ENCODE results near the gene LEPR. TPM values are rescaled to one million over a fixed set of nuclear protein-coding genes. Genes with fewer than 3 reads are reported as not detected.

Gene LEPR
- total RNA-seq, 2 experiments from 2014 or later, result 2.2 to 3.7 TPM

GRCh38 chr1:65431111-65431705 is 10.7 kb downstream of the LEPR start:
- Mint-ChIP-seq H3K4me3 (no peak overlapping the region), H3K36me3 (peaks cover 31% of the 10 kb centered on the region), H3K27me3 (no peaks in the 10 kb centered on the region), H3K9me3 (ENCODE audit: low read depth) (no peaks in the 10 kb centered on the region), H3K4me1 (peaks cover 20% of the 10 kb centered on the region), H3K27ac (no peak overlapping the region)
- DNase-seq, result no peak
- no peak for ATAC-seq
- CTCF ChIA-PET, result interaction anchor here (0.6 to 3.5 kb wide), 11 partner anchors 8 to 356 kb away, joined by 3 to 27 read pairs (median 5); partner anchors contain the start of genes LEPR and LEPROT

- no peak overlapping the region for H3K27ac Mint-ChIP-seq
- no peak for ATAC-seq
These were observed 12.4 kb downstream of the LEPR start for GRCh38 chr1:65432918-65433317.

GRCh38 chr1:65434255-65434654 is 13.8 kb downstream of the LEPR start:
- Mint-ChIP-seq H3K36me3 (peaks cover 17% of the 10 kb centered on the region), H3K27ac (no peak overlapping the region), H3K27me3 (no peaks in the 10 kb centered on the region), H3K9me3 (ENCODE audit: low read depth) (no peaks in the 10 kb centered on the region), H3K4me3 (no peak overlapping the region), H3K4me1 (peaks cover 25% of the 10 kb centered on the region)
- CTCF ChIA-PET, result interaction anchor here (0.9 kb wide), 1 partner anchor 1012 kb away, joined by 3 read pairs; no protein-coding TSS in a partner anchor
- ATAC-seq (no peak), DNase-seq (no peak)

More at GRCh38 chr1:65432918-65433317, 12.4 kb downstream of the LEPR start:
- Mint-ChIP-seq H3K4me3 (no peak overlapping the region), H3K4me1 (peaks cover 25% of the 10 kb centered on the region), H3K9me3 (ENCODE audit: low read depth) (no peaks in the 10 kb centered on the region), H3K36me3 (peaks cover 22% of the 10 kb centered on the region), H3K27me3 (no peaks in the 10 kb centered on the region)
- CTCF ChIA-PET, result no interaction called here
- DNase-seq, result no peak

GRCh38 chr1:65434760-65435159 is 14.3 kb downstream of the LEPR start:
- H3K9me3 Mint-ChIP-seq (ENCODE audit: low read depth), result no peaks in the 10 kb centered on the region
- DNase-seq (no peak), ATAC-seq (no peak)
- H3K27ac Mint-ChIP-seq, result no peak overlapping the region
- H3K4me3 Mint-ChIP-seq, result no peak overlapping the region
- H3K4me1 Mint-ChIP-seq, result peaks cover 25% of the 10 kb centered on the region
- CTCF ChIA-PET, result interaction anchor here (2.3 kb wide), 1 partner anchor 253 kb away, joined by 13 read pairs; no protein-coding TSS in a partner anchor
- peaks cover 16% of the 10 kb centered on the region for H3K36me3 Mint-ChIP-seq
- no peaks in the 10 kb centered on the region for H3K27me3 Mint-ChIP-seq

- CTCF ChIA-PET, result interaction anchor here (2.3 kb wide), 2 partner anchors 23 to 252 kb away, joined by 5 to 13 read pairs; no protein-coding TSS in a partner anchor
- no peak for DNase-seq
- no peak overlapping the region for H3K4me3 Mint-ChIP-seq
- no peak for ATAC-seq
- no peaks in the 10 kb centered on the region for H3K27me3 Mint-ChIP-seq
- no peak overlapping the region for H3K27ac Mint-ChIP-seq
- H3K9me3 Mint-ChIP-seq (ENCODE audit: low read depth), result no peaks in the 10 kb centered on the region
- H3K36me3 Mint-ChIP-seq, result peaks cover 12% of the 10 kb centered on the region
- H3K4me1 Mint-ChIP-seq, result peaks cover 24% of the 10 kb centered on the region
These were observed 15.5 kb downstream of the LEPR start for GRCh38 chr1:65435987-65436386.

GRCh38 chr1:65437616-65438015 is 17.1 kb downstream of the LEPR start:
- Mint-ChIP-seq H3K4me3 (no peak overlapping the region), H3K4me1 (peaks cover 19% of the 10 kb centered on the region), H3K9me3 (ENCODE audit: low read depth) (no peaks in the 10 kb centered on the region), H3K36me3 (peaks cover 8% of the 10 kb centered on the region), H3K27ac (no peak overlapping the region), H3K27me3 (no peaks in the 10 kb centered on the region)
- CTCF ChIA-PET, result interaction anchor here (1.5 to 2.3 kb wide), 2 partner anchors 14 to 21 kb away, joined by 5 read pairs; no protein-coding TSS in a partner anchor
- DNase-seq, result no peak
- no peak for ATAC-seq

GRCh38 chr1:65440322-65440900 is 19.9 kb downstream of the LEPR start:
- CTCF ChIA-PET, result interaction anchor here (1.0 to 3.5 kb wide), 5 partner anchors 10 to 247 kb away, joined by 3 to 16 read pairs (median 4); no protein-coding TSS in a partner anchor
- H3K4me1 Mint-ChIP-seq, result peaks cover 21% of the 10 kb centered on the region
- H3K36me3 Mint-ChIP-seq, result no peaks in the 10 kb centered on the region
- H3K4me3 Mint-ChIP-seq, result no peak overlapping the region
- H3K27ac Mint-ChIP-seq, result no peak overlapping the region
- no peaks in the 10 kb centered on the region for H3K9me3 Mint-ChIP-seq (ENCODE audit: low read depth)
- no peak for ATAC-seq
- no peaks in the 10 kb centered on the region for H3K27me3 Mint-ChIP-seq
- no peak for DNase-seq

GRCh38 chr1:65440915-65441314 is 20.4 kb downstream of the LEPR start:
- Mint-ChIP-seq H3K36me3 (no peaks in the 10 kb centered on the region), H3K9me3 (ENCODE audit: low read depth) (no peaks in the 10 kb centered on the region), H3K4me1 (peaks cover 21% of the 10 kb centered on the region), H3K4me3 (no peak overlapping the region), H3K27me3 (no peaks in the 10 kb centered on the region), H3K27ac (no peak overlapping the region)
- CTCF ChIA-PET, result interaction anchor here (1.0 to 3.5 kb wide), 4 partner anchors 10 to 205 kb away, joined by 3 to 16 read pairs (median 4); no protein-coding TSS in a partner anchor
- no peak for ATAC-seq
- DNase-seq, result no peak

- Mint-ChIP-seq H3K27ac (no peak overlapping the region), H3K4me1 (peaks cover 18% of the 10 kb centered on the region), H3K27me3 (no peaks in the 10 kb centered on the region), H3K9me3 (ENCODE audit: low read depth) (no peaks in the 10 kb centered on the region), H3K4me3 (no peak overlapping the region), H3K36me3 (no peaks in the 10 kb centered on the region)
- ATAC-seq, result no peak
- no peak for DNase-seq
- CTCF ChIA-PET, result interaction anchor here (1.1 to 3.5 kb wide), 3 partner anchors 11 to 18 kb away, joined by 3 to 16 read pairs (median 4); no protein-coding TSS in a partner anchor
These were observed 21.0 kb downstream of the LEPR start for GRCh38 chr1:65441464-65441863.

- CTCF ChIA-PET, result no interaction called here
These were observed 22.0 kb downstream of the LEPR start for GRCh38 chr1:65442442-65442841.

GRCh38 chr1:65443647-65444046 is 23.2 kb downstream of the LEPR start:
- DNase-seq (no peak), ATAC-seq (no peak)
- H3K9me3 Mint-ChIP-seq (ENCODE audit: low read depth), result no peaks in the 10 kb centered on the region
- no peak overlapping the region for H3K27ac Mint-ChIP-seq
- peaks cover 2% of the 10 kb centered on the region for H3K36me3 Mint-ChIP-seq
- H3K27me3 Mint-ChIP-seq, result no peaks in the 10 kb centered on the region
- no peak overlapping the region for H3K4me3 Mint-ChIP-seq
- CTCF ChIA-PET, result no interaction called here
- peaks cover 13% of the 10 kb centered on the region for H3K4me1 Mint-ChIP-seq

More at GRCh38 chr1:65442442-65442841, 22.0 kb downstream of the LEPR start:
- ATAC-seq (no peak), DNase-seq (no peak)
- Mint-ChIP-seq H3K36me3 (peaks cover 2% of the 10 kb centered on the region), H3K9me3 (ENCODE audit: low read depth) (no peaks in the 10 kb centered on the region), H3K27me3 (no peaks in the 10 kb centered on the region), H3K4me3 (no peak overlapping the region), H3K27ac (no peak overlapping the region), H3K4me1 (peaks cover 13% of the 10 kb centered on the region)

GRCh38 chr1:65444128-65444640 is 23.7 kb downstream of the LEPR start:
- ATAC-seq, result no peak
- Mint-ChIP-seq H3K4me3 (no peak overlapping the region), H3K9me3 (ENCODE audit: low read depth) (no peaks in the 10 kb centered on the region), H3K4me1 (peaks cover 13% of the 10 kb centered on the region), H3K27ac (no peak overlapping the region), H3K36me3 (peaks cover 2% of the 10 kb centered on the region), H3K27me3 (no peaks in the 10 kb centered on the region)
- CTCF ChIA-PET, result no interaction called here
- no peak for DNase-seq

GRCh38 chr1:65445837-65446236 is 25.4 kb downstream of the LEPR start:
- no peaks in the 10 kb centered on the region for H3K27me3 Mint-ChIP-seq
- no peak overlapping the region for H3K4me3 Mint-ChIP-seq
- CTCF ChIA-PET, result no interaction called here
- no peak overlapping the region for H3K27ac Mint-ChIP-seq
- peaks cover 2% of the 10 kb centered on the region for H3K36me3 Mint-ChIP-seq
- H3K4me1 Mint-ChIP-seq, result peaks cover 9% of the 10 kb centered on the region
- ATAC-seq, result no peak
- no peak for DNase-seq
- no peaks in the 10 kb centered on the region for H3K9me3 Mint-ChIP-seq (ENCODE audit: low read depth)

All from activated CD8-positive, alpha-beta memory T cell treated with anti-CD3 and anti-CD28 coated beads, Interleukin-2, amount 10 ng/mL, durations not matched to agents 7 days and 5 days (primary cell).